ENCODE results near the gene PLCZ1.

GRCh38 chr12:18716236-18716635, 21.6 kb downstream of the PLCZ1 start:
- TF ChIP-seq CTCF (IDR thresholded peaks at IDR 0.05) (no peak), POLR2A (IDR thresholded peaks at IDR 0.05) (no peak), EP300 (IDR thresholded peaks at IDR 0.05) (no peak)

Measured in ovary (tissue), 3 donors.